Upper lobe of right lung (tissue), 1 donor: ENCODE results near the gene HMX3. TPM values are rescaled to one million over a fixed set of nuclear protein-coding genes. Genes with fewer than 3 reads are reported as not detected.

Source experiments
- ATAC-seq: fragments of 200-7000 bp; cut with Tn5 transposase; one replicate; pipeline ENCODE4 v1.9.1; 2020; ENCODE audit warnings: mild to moderate bottlenecking, moderate library complexity
- DNase-seq: peaks from one replicate; pipeline ENCODE4 v3.0.0-alpha.2; 2020
- H3K27ac ChIP-seq: fragments of 200-600 bp; one replicate; pipeline ENCODE4 v1.8.0; 2022
- H3K27me3 ChIP-seq: fragments of 200-600 bp; one replicate; pipeline ENCODE4 v1.8.0; 2022; ENCODE audit warnings: mild to moderate bottlenecking
- H3K36me3 ChIP-seq: fragments of 200-600 bp; one replicate; pipeline ENCODE4 v1.8.0; 2022
- H3K4me1 ChIP-seq: fragments of 200-600 bp; one replicate; pipeline ENCODE4 v1.8.0; 2022
- H3K4me3 ChIP-seq: fragments of 200-600 bp; one replicate; pipeline ENCODE4 v1.8.0; 2022; ENCODE audit warnings: mild to moderate bottlenecking
- H3K9me3 ChIP-seq: fragments of 200-600 bp; one replicate; pipeline ENCODE4 v1.8.0; 2022
- CTCF ChIP-seq: fragments of 200-600 bp; IDR thresholded peaks from one replicate; pipeline ENCODE4 v1.8.0; 2022; ENCODE audit warnings: antibody characterized with exemption
- intact Hi-C: fragments of 100-400 bp; cut with DNase I; formaldehyde crosslinking; loops from one replicate; pipeline ENCODE4 v1.11.0; 2022
- long read RNA-seq: library from polyadenylated mRNA; unstranded; transcript quantifications from one replicate; pipeline ENCODE4 v2.0.0, GENCODE V29; 2021
- total RNA-seq: library from RNA; stranded (reverse); fragmentation: NEBNext Ultra II Directional; extraction: Animal tissue kit (Norgen Biotek cat#: 25700); gene quantifications from one replicate; pipeline ENCODE4 v1.2.1, GENCODE V29; 2021
- donor health status: DM: no; HTN: yes; CAD: no; lungs with severe emphysema.

The HMX3 gene
- total RNA-seq = not detected
- long read RNA-seq = 0 reads

- no peak within 1 kb of the TSS for H3K27ac ChIP-seq
- peaks cover 100% of the 10 kb centered on the region for H3K27me3 ChIP-seq
- H3K4me1 ChIP-seq = peaks cover 53% of the 10 kb centered on the region
- intact Hi-C loops = no loop called here
- TF ChIP-seq CTCF = no peak
- no peaks in the 10 kb centered on the region for H3K9me3 ChIP-seq
- no peak for ATAC-seq
- DNase-seq = no peak
- no peaks in the 10 kb centered on the region for H3K36me3 ChIP-seq
- H3K4me3 ChIP-seq = peak within 1 kb of the TSS; percentile 39
These were observed at the start of gene HMX3 for GRCh38 chr10:123135415-123136141. TSS of gene HMX3 (plus strand) at chr10:123135970. CDS start at chr10:123136051, 81 bp downstream.

- ATAC-seq = no peak
- Histone ChIP-seq H3K9me3 (no peaks in the 10 kb centered on the region), H3K4me3 (no peak overlapping the region), H3K36me3 (no peaks in the 10 kb centered on the region), H3K27ac (no peak overlapping the region), H3K4me1 (no peaks in the 10 kb centered on the region), H3K27me3 (peaks cover 8% of the 10 kb centered on the region)
- no peak for DNase-seq
- intact Hi-C loops = no loop called here
- no peak for TF ChIP-seq CTCF
These were observed 49.5 kb upstream of the HMX3 start for GRCh38 chr10:123086281-123086680.

GRCh38 chr10:123087348-123087747 lies 48.4 kb upstream of the HMX3 start:
- Histone ChIP-seq H3K27ac (no peak overlapping the region), H3K27me3 (peaks cover 8% of the 10 kb centered on the region)
- intact Hi-C loops = no loop called here

GRCh38 chr10:123087786-123088185 lies 48.0 kb upstream of the HMX3 start:
- Histone ChIP-seq H3K27ac (no peak overlapping the region), H3K9me3 (no peaks in the 10 kb centered on the region), H3K36me3 (no peaks in the 10 kb centered on the region), H3K27me3 (peaks cover 8% of the 10 kb centered on the region), H3K4me3 (no peak overlapping the region), H3K4me1 (no peaks in the 10 kb centered on the region)
- DNase-seq (no peak), ATAC-seq (no peak)
- intact Hi-C loops = no loop called here
- TF ChIP-seq CTCF = no peak

More at GRCh38 chr10:123087348-123087747, 48.4 kb upstream of the HMX3 start:
- ATAC-seq = no peak
- TF ChIP-seq CTCF = no peak
- Histone ChIP-seq H3K9me3 (no peaks in the 10 kb centered on the region), H3K4me3 (no peak overlapping the region), H3K36me3 (no peaks in the 10 kb centered on the region), H3K4me1 (no peaks in the 10 kb centered on the region)
- no peak for DNase-seq

- no peak for DNase-seq
- TF ChIP-seq CTCF = no peak
- Histone ChIP-seq H3K27me3 (peaks cover 13% of the 10 kb centered on the region), H3K27ac (no peak overlapping the region), H3K9me3 (no peaks in the 10 kb centered on the region), H3K36me3 (no peaks in the 10 kb centered on the region), H3K4me3 (no peak overlapping the region), H3K4me1 (no peaks in the 10 kb centered on the region)
- no peak for ATAC-seq
- intact Hi-C loops = no loop called here
These were observed 42.9 kb upstream of the HMX3 start for GRCh38 chr10:123092635-123093414.
